Endothelial cell of umbilical vein (primary cell): ENCODE results near the gene CWF19L2. TPM values are rescaled to one million over a fixed set of nuclear protein-coding genes. Genes with fewer than 3 reads are reported as not detected.

Experiments used
- BruUV-seq: library from RNA; stranded (reverse); fragments of 400-500 nt; replicated peaks from 2 replicates; lab custom pipeline; 2021; lab: Mats Ljungman, UMichigan
- CTCF ChIA-PET: fragments of 300-600, 350-600 bp; sonication (Branson Sonifier 250); formaldehyde crosslinking; loops from one replicate; lab custom pipeline; 2021; ENCODE audit warnings: antibody characterized with exemption, inconsistent platforms; lab: Charles Lee
- POLR2A ChIA-PET: fragments of 300-600, 350-600 bp; sonication (Branson Sonifier 250); formaldehyde crosslinking; loops from one replicate; lab custom pipeline; 2021; ENCODE audit warnings: antibody characterized with exemption, inconsistent platforms; lab: Charles Lee
- DNase-seq: peaks from one replicate; pipeline ENCODE4 v3.0.0-alpha.2; 2011; ENCODE audit warnings: low read depth, low spot score
- FAIRE-seq: peaks from 2 replicates; lab custom pipeline; 2011; peaks lifted over from hg19 to GRCh38; lab: Jason Lieb, UNC
- H2AFZ ChIP-seq: 2 replicates; pipeline ENCODE4 v1.6.0; 2012; ENCODE audit warnings: low read depth, low read length, control low read depth, inconsistent platforms
- H3K27ac ChIP-seq: 2 replicates; pipeline ENCODE4 v1.5.1; 2011; ENCODE audit warnings: low read depth, mild to moderate bottlenecking, control low read depth, low read length, moderate library complexity; ENCODE audit not compliant: insufficient read depth
- H3K27me3 ChIP-seq, 2 experiments: 2 replicates each; pipeline versions ENCODE4 v1.6.0 to v1.6.1; 2011; ENCODE audit warnings: low read length in 2 of 2, mixed read lengths in 1 of 2; ENCODE audit not compliant: control insufficient read depth in 2 of 2, insufficient read depth in 2 of 2
- H3K36me3 ChIP-seq, 2 experiments: 2 replicates in 1 of 2; 3 replicates in 1 of 2; pipeline ENCODE4 v1.5.1; 2011; ENCODE audit warnings: low read length in 2 of 2, mild to moderate bottlenecking in 1 of 2, moderate library complexity in 1 of 2; ENCODE audit not compliant: control insufficient read depth in 2 of 2, insufficient read depth in 2 of 2; ENCODE audit errors: extremely low read depth in 1 of 2
- H3K4me1 ChIP-seq: 3 replicates; pipeline ENCODE4 v1.5.1; 2011; ENCODE audit warnings: mild to moderate bottlenecking, low read length; ENCODE audit not compliant: control insufficient read depth, insufficient read depth; ENCODE audit errors: extremely low read depth
- H3K4me2 ChIP-seq: 2 replicates; pipeline ENCODE4 v1.6.1; 2011; ENCODE audit warnings: low read length, control low read depth, mixed read lengths; ENCODE audit not compliant: insufficient read depth
- H3K4me3 ChIP-seq, 3 experiments: fragments of 200-600 bp in 1 of 3; sonication (generic), shearing (Covaris generic) in 1 of 3; replicated peaks in 1 of 3; 2 replicates each; pipeline ENCODE4 v1.5.1; 2011 to 2016; ENCODE audit warnings: control low read depth in 3 of 3, low read length in 3 of 3, mild to moderate bottlenecking in 2 of 3, inconsistent platforms in 1 of 3, low read depth in 1 of 3, moderate library complexity in 1 of 3; ENCODE audit not compliant: insufficient read depth in 1 of 3
- H3K79me2 ChIP-seq: 2 replicates; pipeline ENCODE4 v1.6.0; 2012; ENCODE audit warnings: low read length, inconsistent platforms; ENCODE audit not compliant: control insufficient read depth, insufficient read depth
- H3K9ac ChIP-seq: replicated peaks from 2 replicates; pipeline ENCODE3; 2011; ENCODE audit warnings: low read length, control low read depth; ENCODE audit not compliant: insufficient read depth; ENCODE audit errors: extremely low read depth
- H3K9me1 ChIP-seq: replicated peaks from 3 replicates; pipeline ENCODE4 v1.6.0; 2011; ENCODE audit warnings: mild to moderate bottlenecking, low read length; ENCODE audit not compliant: control insufficient read depth, insufficient read depth; ENCODE audit errors: extremely low read depth
- H3K9me3 ChIP-seq: replicated peaks from 2 replicates; pipeline ENCODE4 v1.5.1; 2012; ENCODE audit warnings: low read length, inconsistent platforms; ENCODE audit not compliant: control insufficient read depth, insufficient read depth
- H4K20me1 ChIP-seq: replicated peaks from 2 replicates; pipeline ENCODE3; 2011; ENCODE audit warnings: mild to moderate bottlenecking, low read length; ENCODE audit not compliant: control insufficient read depth, insufficient read depth; ENCODE audit errors: extremely low read depth
- EZH2 ChIP-seq: IDR thresholded peaks from 2 replicates; pipeline ENCODE4 v1.6.1; 2012; ENCODE audit warnings: borderline replicate concordance, low read depth, mild to moderate bottlenecking, moderate library complexity, low read length, inconsistent platforms; ENCODE audit not compliant: severe bottlenecking
- FOS ChIP-seq: IDR thresholded peaks from 2 replicates; pipeline ENCODE4 v1.6.1; 2011; ENCODE audit warnings: mild to moderate bottlenecking, low read length, moderate library complexity, borderline replicate concordance; ENCODE audit not compliant: insufficient read depth
- GATA2 ChIP-seq: IDR thresholded peaks from 2 replicates; pipeline ENCODE4 v1.7.0; 2011; ENCODE audit warnings: low read depth, mild to moderate bottlenecking, moderate library complexity, mixed read lengths, low read length; ENCODE audit not compliant: insufficient read length, insufficient read depth
- JUN ChIP-seq: IDR thresholded peaks from 2 replicates; pipeline ENCODE4 v1.6.1; 2011; ENCODE audit warnings: borderline replicate concordance, low read depth; ENCODE audit not compliant: insufficient read length, insufficient read depth
- POLR2AphosphoS5 ChIP-seq: IDR thresholded peaks from 2 replicates; pipeline ENCODE4 v1.6.1; 2012; ENCODE audit warnings: low read depth, mild to moderate bottlenecking, control low read depth, low read length, moderate library complexity; ENCODE audit not compliant: insufficient read depth
- dilution Hi-C: fragments of 300-500 bp; cut with MboI; formaldehyde crosslinking; loops from one replicate; pipeline ENCODE4 v1.15.0; 2019; ENCODE audit warnings: low sequenced_read_pairs; ENCODE audit not compliant: extremely low pct_ligation_motif_present
- intact Hi-C: fragments of 100-400 bp; cut with micrococcal nuclease; formaldehyde crosslinking; loops from one replicate; pipeline ENCODE4 v1.10.0; 2022
- polyA plus RNA-seq, 4 experiments: library from polyadenylated mRNA; depleted of rRNA in 3 of 4; stranded (reverse) in 3 of 4; unstranded in 1 of 4; fragments of >200 nt; gene quantifications; 2 replicates each; pipeline versions ENCODE4 v1.2.1 to v1.2.3, GENCODE V29; 2011 to 2012; ENCODE audit warnings: missing spikeins in 1 of 4
- total RNA-seq: library from RNA; stranded (reverse); gene quantifications from 2 replicates; pipeline ENCODE4 v1.2.3, GENCODE V29; 2021
- TF ChIP-seq, protein P1 (sequence below), 2 donors: IDR thresholded peaks; 1 replicate in 1 of 2; 2 replicates in 1 of 2; pipeline ENCODE4 v1.5.1; 2011; ENCODE audit warnings: low read length in 2 of 2, mild to moderate bottlenecking in 2 of 2, moderate library complexity in 2 of 2, control low read depth in 1 of 2, inconsistent platforms in 1 of 2, low read depth in 1 of 2; ENCODE audit not compliant: insufficient read depth in 1 of 2; ENCODE audit errors: extremely low read depth in 1 of 2

CWF19L2 gene
- total and polyA plus RNA-seq, 2 donors (not counting 3 experiments of a cell fraction or from before 2014, with no cell fraction given) = 1.4 to 11.8 TPM

DNA sequence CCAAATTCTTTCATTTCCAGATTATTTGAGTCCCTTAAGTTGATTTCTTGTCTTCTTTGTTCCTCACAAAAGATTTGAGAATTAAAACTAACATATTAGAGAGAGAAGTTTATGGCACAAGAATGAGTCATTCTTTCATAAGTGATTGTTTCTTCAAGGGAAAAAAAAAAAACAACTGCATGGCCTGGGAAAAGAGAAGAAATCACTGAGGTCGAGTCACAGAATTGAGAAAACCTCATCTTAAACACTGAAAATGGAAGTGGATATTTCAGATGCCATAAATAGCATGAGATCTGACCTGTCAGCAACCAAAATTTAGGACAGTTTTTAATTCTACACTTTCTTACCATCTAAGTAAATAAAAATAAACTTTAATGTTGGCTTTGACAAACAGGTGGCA is 87.2 kb downstream of the CWF19L2 start:
- Histone ChIP-seq H3K4me3 (no peak overlapping the region), H3K9me3 (no peaks in the 10 kb centered on the region), H3K9ac (no peak overlapping the region), H3K4me2 (no peak overlapping the region), H3K79me2 (no peaks in the 10 kb centered on the region), H2AFZ (no peak overlapping the region), H3K27me3 (no peaks in the 10 kb centered on the region), H3K27ac (no peak overlapping the region), H3K9me1 (no peaks in the 10 kb centered on the region), H4K20me1 (no peaks in the 10 kb centered on the region), H3K36me3 (no peaks in the 10 kb centered on the region), H3K4me1 (peaks cover 3% of the 10 kb centered on the region)
- no TSS peak for BruUV-seq
- peak; percentile 26 for DNase-seq
- POLR2A ChIA-PET = no interaction called here
- intact Hi-C loops (no loop called here), dilution Hi-C loops (no loop called here)
- TF ChIP-seq FOS = peak; percentile 19
- TF ChIP-seq JUN = no peak
- TF ChIP-seq, protein P1, sequence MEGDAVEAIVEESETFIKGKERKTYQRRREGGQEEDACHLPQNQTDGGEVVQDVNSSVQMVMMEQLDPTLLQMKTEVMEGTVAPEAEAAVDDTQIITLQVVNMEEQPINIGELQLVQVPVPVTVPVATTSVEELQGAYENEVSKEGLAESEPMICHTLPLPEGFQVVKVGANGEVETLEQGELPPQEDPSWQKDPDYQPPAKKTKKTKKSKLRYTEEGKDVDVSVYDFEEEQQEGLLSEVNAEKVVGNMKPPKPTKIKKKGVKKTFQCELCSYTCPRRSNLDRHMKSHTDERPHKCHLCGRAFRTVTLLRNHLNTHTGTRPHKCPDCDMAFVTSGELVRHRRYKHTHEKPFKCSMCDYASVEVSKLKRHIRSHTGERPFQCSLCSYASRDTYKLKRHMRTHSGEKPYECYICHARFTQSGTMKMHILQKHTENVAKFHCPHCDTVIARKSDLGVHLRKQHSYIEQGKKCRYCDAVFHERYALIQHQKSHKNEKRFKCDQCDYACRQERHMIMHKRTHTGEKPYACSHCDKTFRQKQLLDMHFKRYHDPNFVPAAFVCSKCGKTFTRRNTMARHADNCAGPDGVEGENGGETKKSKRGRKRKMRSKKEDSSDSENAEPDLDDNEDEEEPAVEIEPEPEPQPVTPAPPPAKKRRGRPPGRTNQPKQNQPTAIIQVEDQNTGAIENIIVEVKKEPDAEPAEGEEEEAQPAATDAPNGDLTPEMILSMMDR (IDR thresholded peaks at IDR 0.05; ENCODE audit: extremely low read depth in 1 of 2, insufficient read depth in 1 of 2, low read depth in 1 of 2, low read length in 2 of 2) = no peak
- TF ChIP-seq POLR2AphosphoS5 = no peak
- no peak for TF ChIP-seq GATA2
- CTCF ChIA-PET = no interaction called here
- FAIRE-seq = peak; percentile 52

DNA sequence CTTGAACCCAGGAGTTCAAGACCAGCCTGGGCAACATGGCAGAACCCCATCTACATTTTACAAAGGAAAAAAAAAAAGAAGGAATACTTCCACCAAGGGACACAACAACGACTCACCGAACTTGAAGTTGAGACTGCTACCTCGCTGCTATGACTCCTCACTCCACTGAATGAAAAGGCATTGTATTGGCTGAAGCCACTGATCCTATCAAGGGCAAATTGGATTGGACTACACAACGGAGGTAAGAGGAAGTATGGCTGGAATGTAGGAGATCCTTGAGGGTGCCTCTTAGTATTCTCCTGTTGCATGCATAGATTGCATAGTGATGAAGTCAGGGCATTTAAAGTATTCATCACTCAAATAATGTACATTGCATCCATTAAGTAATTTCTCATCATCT is 97.9 kb downstream of the CWF19L2 start:
- Histone ChIP-seq H3K79me2 (no peaks in the 10 kb centered on the region), H4K20me1 (no peaks in the 10 kb centered on the region), H3K4me2 (no peak overlapping the region), H3K9me1 (no peaks in the 10 kb centered on the region), H3K4me1 (no peaks in the 10 kb centered on the region), H3K9ac (no peak overlapping the region), H3K4me3 (no peak overlapping the region), H3K27ac (no peak overlapping the region), H2AFZ (no peak overlapping the region), H3K36me3 (no peaks in the 10 kb centered on the region), H3K27me3 (no peaks in the 10 kb centered on the region), H3K9me3 (no peaks in the 10 kb centered on the region)
- ChIA-PET POLR2A (no interaction called here), CTCF (no interaction called here)
- intact Hi-C loops (no loop called here), dilution Hi-C loops (no loop called here)
- TF ChIP-seq FOS (no peak), POLR2AphosphoS5 (no peak), EZH2 (no peak)
- no peak for DNase-seq
- no TSS peak for BruUV-seq
- FAIRE-seq = no peak
